ENCODE measurements around the gene ABCA7.

GRCh38 chr19:1009041-1009980, 30.6 kb upstream of the ABCA7 start:
- no peak for TF ChIP-seq CTCF (IDR thresholded peaks at IDR 0.05 in 4 of 5, conservative IDR thresholded peaks at IDR 0.05 in 1 of 5)
- TF ChIP-seq POLR2A (IDR thresholded peaks at IDR 0.05) = no peak
